ENCODE data around the gene GTPBP6.

DNA sequence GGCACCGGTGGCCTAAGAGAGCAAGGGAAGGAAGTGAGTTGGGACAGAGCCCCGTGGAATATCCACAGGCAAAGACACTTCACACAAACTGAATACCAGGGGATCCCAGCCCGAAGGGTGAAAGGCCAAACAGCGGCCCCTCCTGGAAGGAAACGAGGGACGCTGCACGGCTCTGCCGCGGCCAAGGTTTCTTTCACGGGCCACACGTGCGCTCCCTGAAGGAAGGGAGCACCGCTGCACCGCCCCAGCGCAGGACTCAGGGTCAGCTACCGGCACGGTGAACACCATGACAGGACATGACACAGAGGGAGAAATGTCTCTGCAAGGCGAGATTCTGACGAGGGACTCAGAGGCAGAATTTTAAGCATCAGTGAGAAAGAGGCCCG, 31.5 kb upstream of the GTPBP6 start:
- TF ChIP-seq ZFP30 (CRISPR knock-in tag; IDR thresholded peaks at IDR 0.05), result no peak
- no peak for TF ChIP-seq ISL1 (CRISPR knock-in tag; IDR thresholded peaks at IDR 0.05)
- TF ChIP-seq ZFP3 (CRISPR knock-in tag; IDR thresholded peaks at IDR 0.05), result no peak
- TF ChIP-seq RARB (CRISPR knock-in tag; IDR thresholded peaks at IDR 0.05), result no peak

All from SK-N-SH treated with all-trans-retinoic acid at 6 μM for 48 hours (cell line).